ENCODE data around the gene C19orf47. TPM values are rescaled to one million over a fixed set of nuclear protein-coding genes. Genes with fewer than 3 reads are reported as not detected.
"Not testable (repeated sequence)": the region's sequence is repeated elsewhere in the genome, so short reads cannot be mapped to it uniquely, and the experiment has no call there.

C19orf47 gene
- total and polyA plus RNA-seq, 10 donors = 8.2 to 21.9 (median 13.0) TPM

DNA sequence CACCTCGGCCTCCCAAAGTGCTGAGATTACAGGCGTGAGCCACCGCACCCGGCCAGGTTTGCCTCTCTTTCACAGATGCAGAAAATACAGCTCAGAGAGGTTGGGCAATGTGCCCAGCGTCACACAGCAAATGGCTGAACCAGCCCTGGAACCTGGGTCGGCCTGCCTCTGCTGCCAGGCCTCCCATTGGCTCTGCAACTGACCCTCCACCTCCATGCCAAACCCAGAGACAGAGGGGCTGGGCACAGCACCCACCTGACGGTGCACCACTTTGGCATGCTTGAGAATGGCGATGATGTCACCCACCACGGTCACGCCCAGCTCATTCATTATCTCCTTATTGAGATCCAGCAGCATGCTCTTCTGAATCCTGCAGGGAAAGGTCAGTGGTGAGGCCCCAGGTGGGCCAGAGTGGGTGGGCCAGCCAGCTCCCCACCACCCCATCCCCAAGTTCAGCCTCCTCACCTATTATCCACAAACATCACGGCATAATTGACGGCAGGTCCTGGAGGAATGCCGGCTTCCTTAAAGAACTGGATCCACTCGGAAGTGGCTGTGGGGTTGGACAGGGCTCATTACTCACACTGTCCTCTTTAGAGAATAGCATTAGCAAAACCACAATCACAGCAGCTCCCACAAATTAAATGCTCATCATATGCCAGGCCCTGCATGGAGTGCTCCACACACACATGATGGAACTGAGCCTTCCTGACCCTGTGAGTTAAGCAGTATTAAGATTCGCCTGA is 12.2 kb downstream of the C19orf47 start:
- H3K4me3 ChIP-seq = no peak overlapping the region
- 90 to 98% (median 94%) methylated on average over 8 to 15 of the region's 15 CpGs for WGBS, 5 donors
- DNase-seq = peak; percentile 38
- H3K27me3 ChIP-seq (replicated peaks in 1 of 7) = no peaks in the 10 kb centered on the region
- H3K4me1 ChIP-seq = no peaks in the 10 kb centered on the region
- H3K27ac ChIP-seq = no peak overlapping the region
- intact Hi-C loops (cut with DNase I; ENCODE audit: low total_unique reads) = no loop called here
- no peaks in the 10 kb centered on the region for H3K9me3 ChIP-seq
- H3K36me3 ChIP-seq = peaks cover 0 to 90% (median 54%) of the 10 kb centered on the region in 6 donors
- TF ChIP-seq, protein P1, sequence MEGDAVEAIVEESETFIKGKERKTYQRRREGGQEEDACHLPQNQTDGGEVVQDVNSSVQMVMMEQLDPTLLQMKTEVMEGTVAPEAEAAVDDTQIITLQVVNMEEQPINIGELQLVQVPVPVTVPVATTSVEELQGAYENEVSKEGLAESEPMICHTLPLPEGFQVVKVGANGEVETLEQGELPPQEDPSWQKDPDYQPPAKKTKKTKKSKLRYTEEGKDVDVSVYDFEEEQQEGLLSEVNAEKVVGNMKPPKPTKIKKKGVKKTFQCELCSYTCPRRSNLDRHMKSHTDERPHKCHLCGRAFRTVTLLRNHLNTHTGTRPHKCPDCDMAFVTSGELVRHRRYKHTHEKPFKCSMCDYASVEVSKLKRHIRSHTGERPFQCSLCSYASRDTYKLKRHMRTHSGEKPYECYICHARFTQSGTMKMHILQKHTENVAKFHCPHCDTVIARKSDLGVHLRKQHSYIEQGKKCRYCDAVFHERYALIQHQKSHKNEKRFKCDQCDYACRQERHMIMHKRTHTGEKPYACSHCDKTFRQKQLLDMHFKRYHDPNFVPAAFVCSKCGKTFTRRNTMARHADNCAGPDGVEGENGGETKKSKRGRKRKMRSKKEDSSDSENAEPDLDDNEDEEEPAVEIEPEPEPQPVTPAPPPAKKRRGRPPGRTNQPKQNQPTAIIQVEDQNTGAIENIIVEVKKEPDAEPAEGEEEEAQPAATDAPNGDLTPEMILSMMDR (IDR thresholded peaks at IDR 0.05 in 8 of 11, conservative IDR thresholded peaks at IDR 0.05 in 3 of 11) = no peak
- TF ChIP-seq POLR2A (IDR thresholded peaks at IDR 0.05) (no peak), POLR2AphosphoS5 (IDR thresholded peaks at IDR 0.05) (no peak)

DNA sequence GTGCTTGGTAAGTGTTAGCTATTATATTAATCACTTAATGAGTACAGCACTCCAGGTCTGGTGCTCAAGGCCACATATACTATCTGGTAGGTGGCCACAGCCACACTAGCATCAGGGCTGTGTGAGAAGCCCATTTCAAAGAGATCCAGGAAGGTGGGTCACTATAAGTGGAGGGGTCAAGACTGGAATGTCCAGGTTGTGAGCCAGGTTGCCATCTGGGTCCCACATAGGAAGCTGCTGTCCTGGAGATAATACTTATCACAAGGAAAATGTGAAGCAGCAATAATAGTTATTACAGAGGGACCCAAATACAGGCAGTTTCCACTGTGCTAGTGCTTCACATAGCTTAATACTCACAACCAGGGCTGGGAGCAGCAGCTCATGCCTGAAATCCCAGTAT is 13.1 kb downstream of the C19orf47 start:
- H3K27me3 ChIP-seq (replicated peaks in 1 of 7) = no peaks in the 10 kb centered on the region
- peaks cover 0 to 90% (median 57%) of the 10 kb centered on the region in 6 donors for H3K36me3 ChIP-seq
- H3K4me3 ChIP-seq = no peak overlapping the region
- H3K27ac ChIP-seq = no peak overlapping the region
- H3K4me1 ChIP-seq = no peaks in the 10 kb centered on the region
- intact Hi-C loops (cut with DNase I; ENCODE audit: low total_unique reads) = no loop called here
- peak; percentile 33 for DNase-seq
- H3K9me3 ChIP-seq = no peaks in the 10 kb centered on the region
- no peak for TF ChIP-seq POLR2AphosphoS5 (IDR thresholded peaks at IDR 0.05)

DNA sequence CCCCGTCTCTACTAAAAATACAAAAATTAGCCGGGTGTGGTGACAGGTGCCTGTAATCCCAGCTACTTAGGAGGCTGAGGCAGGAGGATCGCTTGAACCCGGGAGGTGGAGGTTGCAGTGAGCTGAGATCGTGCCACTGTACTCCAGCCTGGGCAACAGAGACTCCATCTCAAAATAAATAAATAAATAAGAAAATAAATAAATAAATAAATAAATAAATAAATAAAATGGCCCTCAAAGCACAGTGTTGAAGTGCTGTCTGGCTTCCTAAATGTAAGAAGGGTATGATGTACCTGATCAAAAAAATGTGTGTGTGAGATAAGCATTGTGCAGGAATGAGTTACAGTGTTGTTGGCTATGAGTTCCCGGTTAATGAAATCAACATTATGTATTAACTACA is 15.1 kb downstream of the C19orf47 start:
- H3K36me3 ChIP-seq = peaks cover 0 to 92% (median 69%) of the 10 kb centered on the region in 6 donors
- H3K27me3 ChIP-seq (replicated peaks in 1 of 7); H3K27ac ChIP-seq; intact Hi-C loops (cut with DNase I; ENCODE audit: low total_unique reads); H3K9me3 ChIP-seq; H3K4me1 ChIP-seq; H3K4me3 ChIP-seq; DNase-seq: not testable (repeated sequence)
- WGBS, 5 donors = 95 to 98% (median 96%) methylated on average over 6 of the region's 6 CpGs

DNA sequence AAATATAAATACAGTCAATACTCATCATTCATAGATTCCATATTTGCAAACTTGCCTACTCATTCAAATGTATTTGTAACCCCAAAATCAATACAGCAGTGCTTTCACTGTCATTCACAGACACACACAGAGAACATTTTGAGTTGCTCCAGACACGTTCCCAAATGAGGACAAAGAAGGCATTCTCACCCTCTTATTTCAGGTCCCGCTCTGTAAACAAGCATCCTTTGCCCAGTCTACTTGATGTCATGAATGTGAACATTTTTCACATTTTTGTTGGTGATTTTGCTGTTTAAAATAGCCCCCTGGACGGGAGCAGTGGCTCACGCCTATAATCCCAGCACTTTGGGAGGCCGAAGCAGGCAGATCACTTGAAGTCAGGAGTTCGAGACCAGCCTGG is 15.5 kb downstream of the C19orf47 start:
- Histone ChIP-seq H3K36me3 (peaks cover 0 to 92% (median 74%) of the 10 kb centered on the region in 6 donors), H3K27ac (no peak overlapping the region), H3K4me1 (no peaks in the 10 kb centered on the region), H3K4me3 (no peak overlapping the region), H3K27me3 (replicated peaks in 1 of 7) (no peaks in the 10 kb centered on the region), H3K9me3 (no peaks in the 10 kb centered on the region)
- DNase-seq = no peak
- intact Hi-C loops (cut with DNase I; ENCODE audit: low total_unique reads) = no loop called here
- WGBS, 5 donors = 89 to 97% (median 95%) methylated on average over 6 of the region's 6 CpGs
- TF ChIP-seq POLR2AphosphoS5 (IDR thresholded peaks at IDR 0.05) = no peak
- TF ChIP-seq, protein P1 (IDR thresholded peaks at IDR 0.05 in 8 of 11, conservative IDR thresholded peaks at IDR 0.05 in 3 of 11) = no peak
- no peak for TF ChIP-seq POLR2A (IDR thresholded peaks at IDR 0.05)

DNA sequence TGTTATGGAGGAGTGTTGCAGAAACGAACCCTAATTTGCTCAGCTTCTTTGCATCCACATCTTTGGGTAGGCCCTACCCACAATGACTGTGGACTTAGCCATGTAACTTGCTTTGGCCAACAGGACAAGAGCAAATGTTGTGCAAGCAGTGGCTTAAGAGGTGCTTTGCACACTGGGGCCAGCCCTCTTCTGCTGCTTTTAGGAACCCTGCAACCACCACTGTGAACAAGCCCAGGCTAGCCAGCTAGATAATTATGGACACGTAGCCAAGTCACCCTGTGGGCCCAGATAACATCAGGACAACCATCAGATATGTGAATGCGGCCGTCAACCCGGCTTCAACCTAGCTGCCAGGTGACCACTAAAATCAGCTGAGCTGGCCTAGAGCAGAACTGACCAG is 17.1 kb downstream of the C19orf47 start:
- TF ChIP-seq, protein P1 (IDR thresholded peaks at IDR 0.05 in 8 of 11, conservative IDR thresholded peaks at IDR 0.05 in 3 of 11) = no peak
- WGBS, 5 donors = 95 to 100% (median 97%) methylated on average over 2 to 5 of the region's 5 CpGs
- no peak for DNase-seq
- Histone ChIP-seq H3K27me3 (replicated peaks in 1 of 7) (no peaks in the 10 kb centered on the region), H3K4me3 (no peak overlapping the region), H3K4me1 (no peaks in the 10 kb centered on the region), H3K27ac (no peak overlapping the region), H3K9me3 (no peaks in the 10 kb centered on the region), H3K36me3 (peaks cover 0 to 100% (median 85%) of the 10 kb centered on the region in 6 donors)
- intact Hi-C loops (cut with DNase I; ENCODE audit: low total_unique reads) = no loop called here
